Superior temporal gyrus (tissue), 1 donor: ENCODE measurements around the gene PKP3.
"Not testable (repeated sequence)": the region's sequence is repeated elsewhere in the genome, so short reads cannot be mapped to it uniquely, and the experiment has no call there.

Experiments used
- DNase-seq: peaks from one replicate; pipeline ENCODE4 v3.0.0-alpha.2; 2016; ENCODE audit errors: extremely low spot score

Gene PKP3

GRCh38 chr11:396948-397548 lies 3.0 kb downstream of the PKP3 start:
- DNase-seq = no peak

- DNase-seq = no peak
These were observed 4.8 kb downstream of the PKP3 start for GRCh38 chr11:398826-399225.

- DNase-seq = no peak
These were observed 5.8 kb downstream of the PKP3 start for GRCh38 chr11:399731-400211.

GRCh38 chr11:400241-400689 lies 6.3 kb downstream of the PKP3 start:
- DNase-seq = no peak

- DNase-seq = not testable (repeated sequence)
These were observed 7.2 kb downstream of the PKP3 start for GRCh38 chr11:401196-401595.

GRCh38 chr11:403021-403760 lies 9.2 kb downstream of the PKP3 start:
- no peak for DNase-seq

GRCh38 chr11:403761-404431 lies 9.9 kb downstream of the PKP3 start:
- DNase-seq = no peak

GRCh38 chr11:404551-405264 lies 10.7 kb downstream of the PKP3 start:
- DNase-seq = no peak

GRCh38 chr11:405323-405953 lies 11.4 kb downstream of the PKP3 start:
- DNase-seq = no peak

- DNase-seq = no peak
These were observed 12.2 kb downstream of the PKP3 start for GRCh38 chr11:405954-406795.

GRCh38 chr11:406796-407650 lies 13.0 kb downstream of the PKP3 start:
- no peak for DNase-seq

- DNase-seq = no peak
These were observed 13.7 kb downstream of the PKP3 start for GRCh38 chr11:407651-408123.

- no peak for DNase-seq
These were observed 14.4 kb downstream of the PKP3 start for GRCh38 chr11:408154-409007.

- DNase-seq = no peak
These were observed 15.1 kb downstream of the PKP3 start for GRCh38 chr11:409008-409599.

GRCh38 chr11:409600-410483 lies 15.8 kb downstream of the PKP3 start:
- no peak for DNase-seq

GRCh38 chr11:410711-411110 lies 16.7 kb downstream of the PKP3 start:
- not testable (repeated sequence) for DNase-seq

- DNase-seq = not testable (repeated sequence)
These were observed 17.5 kb downstream of the PKP3 start for GRCh38 chr11:411520-411919.
